WTC11 (cell line): ENCODE results near the gene ACOXL.

ENCODE experiments used
- CTCF ChIP-seq: fragments of 200-600 bp; IDR thresholded peaks from 2 replicates; pipeline ENCODE4 v1.8.0; 2022; ENCODE audit warnings: antibody characterized with exemption
- MLX ChIP-seq: sonication (generic); formaldehyde crosslinking; IDR thresholded peaks from 2 replicates; pipeline ENCODE4 v1.8.1; 2023; ENCODE audit warnings: mild to moderate bottlenecking, missing genetic modification reagents, moderate library complexity
- TEAD4 ChIP-seq: sonication (generic); formaldehyde crosslinking; IDR thresholded peaks from 2 replicates; pipeline ENCODE4 v1.8.0; 2022; ENCODE audit warnings: mild to moderate bottlenecking, missing genetic modification reagents
- USF1 ChIP-seq: sonication (generic); formaldehyde crosslinking; IDR thresholded peaks from 2 replicates; pipeline ENCODE4 v1.8.0; 2022; ENCODE audit warnings: mild to moderate bottlenecking, missing genetic modification reagents

DNA sequence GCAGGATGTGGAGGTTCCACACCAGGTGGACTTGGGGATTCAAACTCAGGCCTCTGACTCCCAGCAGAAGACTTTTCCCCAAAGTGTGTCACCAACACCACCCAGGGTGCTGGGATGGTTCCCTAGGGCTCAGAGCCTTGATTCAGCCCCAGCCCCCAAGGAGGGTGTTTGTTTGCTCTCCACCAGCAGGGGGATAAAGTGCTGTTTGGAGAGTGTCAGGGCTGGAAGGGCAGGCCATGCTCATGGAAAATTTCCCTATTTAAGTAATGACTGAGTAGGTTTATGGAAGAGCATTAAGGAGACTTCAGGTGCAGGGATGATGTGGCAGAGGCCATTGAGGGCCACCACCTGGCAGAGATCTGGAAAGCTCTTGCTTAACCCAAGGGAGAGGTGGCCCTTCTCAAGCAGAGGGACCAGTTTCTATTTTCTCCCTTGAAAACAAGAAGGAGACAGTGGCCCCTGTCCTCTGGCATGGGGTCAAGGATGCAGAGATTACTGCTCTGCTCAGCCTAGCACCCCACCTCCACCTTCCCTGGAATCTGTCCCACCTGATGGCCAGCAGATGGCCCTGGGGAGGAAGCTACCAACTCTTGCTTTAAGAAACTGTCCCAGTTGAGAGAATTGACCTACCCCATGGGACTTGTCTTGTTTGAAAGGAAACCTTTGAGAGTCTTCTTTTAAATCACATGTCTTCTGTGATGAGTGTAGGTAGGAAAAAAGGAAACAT, 122.1 kb downstream of the ACOXL start:
- TF ChIP-seq CTCF (no peak; the same call in 1 of the 2 replicates), MLX (no peak), USF1 (no peak), TEAD4 (CRISPR knock-in tag) (no peak)
